ENCODE measurements around the gene SPTB. TPM values are rescaled to one million over a fixed set of nuclear protein-coding genes. Genes with fewer than 3 reads are reported as not detected.

The SPTB gene
- total and polyA plus RNA-seq, 10 of the 15 experiments (the other 5 are each of a cell fraction or from before 2014, with no cell fraction given), result under 0.01 to 0.04 (median 0.02) TPM; not detected in 4

- TF ChIP-seq, protein P1, sequence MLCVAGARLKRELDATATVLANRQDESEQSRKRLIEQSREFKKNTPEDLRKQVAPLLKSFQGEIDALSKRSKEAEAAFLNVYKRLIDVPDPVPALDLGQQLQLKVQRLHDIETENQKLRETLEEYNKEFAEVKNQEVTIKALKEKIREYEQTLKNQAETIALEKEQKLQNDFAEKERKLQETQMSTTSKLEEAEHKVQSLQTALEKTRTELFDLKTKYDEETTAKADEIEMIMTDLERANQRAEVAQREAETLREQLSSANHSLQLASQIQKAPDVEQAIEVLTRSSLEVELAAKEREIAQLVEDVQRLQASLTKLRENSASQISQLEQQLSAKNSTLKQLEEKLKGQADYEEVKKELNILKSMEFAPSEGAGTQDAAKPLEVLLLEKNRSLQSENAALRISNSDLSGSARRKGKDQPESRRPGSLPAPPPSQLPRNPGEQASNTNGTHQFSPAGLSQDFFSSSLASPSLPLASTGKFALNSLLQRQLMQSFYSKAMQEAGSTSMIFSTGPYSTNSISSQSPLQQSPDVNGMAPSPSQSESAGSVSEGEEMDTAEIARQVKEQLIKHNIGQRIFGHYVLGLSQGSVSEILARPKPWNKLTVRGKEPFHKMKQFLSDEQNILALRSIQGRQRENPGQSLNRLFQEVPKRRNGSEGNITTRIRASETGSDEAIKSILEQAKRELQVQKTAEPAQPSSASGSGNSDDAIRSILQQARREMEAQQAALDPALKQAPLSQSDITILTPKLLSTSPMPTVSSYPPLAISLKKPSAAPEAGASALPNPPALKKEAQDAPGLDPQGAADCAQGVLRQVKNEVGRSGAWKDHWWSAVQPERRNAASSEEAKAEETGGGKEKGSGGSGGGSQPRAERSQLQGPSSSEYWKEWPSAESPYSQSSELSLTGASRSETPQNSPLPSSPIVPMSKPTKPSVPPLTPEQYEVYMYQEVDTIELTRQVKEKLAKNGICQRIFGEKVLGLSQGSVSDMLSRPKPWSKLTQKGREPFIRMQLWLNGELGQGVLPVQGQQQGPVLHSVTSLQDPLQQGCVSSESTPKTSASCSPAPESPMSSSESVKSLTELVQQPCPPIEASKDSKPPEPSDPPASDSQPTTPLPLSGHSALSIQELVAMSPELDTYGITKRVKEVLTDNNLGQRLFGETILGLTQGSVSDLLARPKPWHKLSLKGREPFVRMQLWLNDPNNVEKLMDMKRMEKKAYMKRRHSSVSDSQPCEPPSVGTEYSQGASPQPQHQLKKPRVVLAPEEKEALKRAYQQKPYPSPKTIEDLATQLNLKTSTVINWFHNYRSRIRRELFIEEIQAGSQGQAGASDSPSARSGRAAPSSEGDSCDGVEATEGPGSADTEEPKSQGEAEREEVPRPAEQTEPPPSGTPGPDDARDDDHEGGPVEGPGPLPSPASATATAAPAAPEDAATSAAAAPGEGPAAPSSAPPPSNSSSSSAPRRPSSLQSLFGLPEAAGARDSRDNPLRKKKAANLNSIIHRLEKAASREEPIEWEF (IDR thresholded peaks at IDR 0.05; ENCODE audit: insufficient replicate concordance, low read depth, low read length), result no peak
- TF ChIP-seq, protein P2, sequence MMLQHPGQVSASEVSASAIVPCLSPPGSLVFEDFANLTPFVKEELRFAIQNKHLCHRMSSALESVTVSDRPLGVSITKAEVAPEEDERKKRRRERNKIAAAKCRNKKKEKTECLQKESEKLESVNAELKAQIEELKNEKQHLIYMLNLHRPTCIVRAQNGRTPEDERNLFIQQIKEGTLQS (IDR thresholded peaks at IDR 0.05; ENCODE audit: borderline replicate concordance, extremely low read depth, low read depth, low read length), result no peak
- TF ChIP-seq JUNB (IDR thresholded peaks at IDR 0.05) (no peak), HDGF (IDR thresholded peaks at IDR 0.05) (no peak), RAD51 (IDR thresholded peaks at IDR 0.05) (no peak), CBFB (IDR thresholded peaks at IDR 0.05; ENCODE audit: low read depth) (no peak), KDM1A (IDR thresholded peaks at IDR 0.05; ENCODE audit: borderline replicate concordance) (no peak)
Observed at GRCh38 chr14:64746298-64747250, 133.1 kb downstream of the SPTB start (continued).
